SK-N-SH treated with all-trans-retinoic acid at 6 μM for 48 hours (cell line): Measurements from ENCODE around the gene BBS10.

Experiments used
- ATAC-seq: fragments of 200-7000 bp; cut with Tn5 transposase; 3 replicates; pipeline ENCODE4 v1.9.1; 2020; ENCODE audit warnings: mild to moderate bottlenecking, moderate library complexity
- ARNTL ChIP-seq: fragments of 450-650 bp; formaldehyde crosslinking; IDR thresholded peaks from 2 replicates; pipeline ENCODE4 v1.5.0; 2020; ENCODE audit warnings: low read depth, mild to moderate bottlenecking, moderate library complexity, borderline replicate concordance
- BACH2 ChIP-seq: fragments of 250-450 bp; sonication (Bioruptor Pico); IDR thresholded peaks from 2 replicates; pipeline ENCODE4 v1.9.0; 2021; ENCODE audit warnings: mild to moderate bottlenecking, borderline replicate concordance
- CSDC2 ChIP-seq: fragments of 250-450 bp; sonication (Bioruptor Pico); IDR thresholded peaks from 2 replicates; pipeline ENCODE4 v1.5.0; 2020; ENCODE audit warnings: mild to moderate bottlenecking, moderate library complexity
- ESRRG ChIP-seq: fragments of 250-450 bp; sonication (Bioruptor Pico); IDR thresholded peaks from 2 replicates; pipeline ENCODE4 v1.6.1; 2021; ENCODE audit warnings: mild to moderate bottlenecking
- ISL1 ChIP-seq: fragments of 250-450 bp; sonication (Bioruptor Pico); IDR thresholded peaks from 2 replicates; pipeline ENCODE4 v2.1.2; 2022; ENCODE audit warnings: mild to moderate bottlenecking, moderate library complexity
- SNAI2 ChIP-seq: fragments of 250-450 bp; sonication (Bioruptor Pico); IDR thresholded peaks from 2 replicates; pipeline ENCODE4 v1.5.0; 2020; ENCODE audit warnings: mild to moderate bottlenecking, moderate library complexity
- TOX ChIP-seq: fragments of 250-450 bp; sonication (Bioruptor Pico); IDR thresholded peaks from 2 replicates; pipeline ENCODE4 v1.8.0; 2021; ENCODE audit warnings: mild to moderate bottlenecking, moderate library complexity, borderline replicate concordance
- ZC3H10 ChIP-seq: fragments of 250-450 bp; sonication (Bioruptor Pico); IDR thresholded peaks from 2 replicates; pipeline ENCODE4 v1.5.1; 2021; ENCODE audit warnings: mild to moderate bottlenecking, moderate library complexity
- ZFP3 ChIP-seq: fragments of 250-450 bp; sonication (Bioruptor Pico); IDR thresholded peaks from 2 replicates; pipeline ENCODE4 v1.5.0; 2020; ENCODE audit warnings: mild to moderate bottlenecking, moderate library complexity
- ZFP30 ChIP-seq: fragments of 450-650 bp; formaldehyde crosslinking; IDR thresholded peaks from 2 replicates; pipeline ENCODE4 v1.5.0; 2022; ENCODE audit warnings: mild to moderate bottlenecking, moderate library complexity
- ZNF565 ChIP-seq: fragments of 450-650 bp; formaldehyde crosslinking; conservative IDR thresholded peaks from 2 replicates; pipeline ENCODE4 v1.5.0; 2020; ENCODE audit warnings: low read depth, mild to moderate bottlenecking, moderate library complexity
- ZNF8 ChIP-seq: fragments of 450-650 bp; formaldehyde crosslinking; IDR thresholded peaks from 2 replicates; pipeline ENCODE4 v1.5.0; 2020; ENCODE audit warnings: mild to moderate bottlenecking, moderate library complexity
- TF ChIP-seq, protein P1 (sequence below): fragments of 250-450 bp; sonication (Bioruptor Pico); IDR thresholded peaks from 2 replicates; pipeline ENCODE4 v1.8.0; 2020; ENCODE audit warnings: mild to moderate bottlenecking, moderate library complexity, borderline replicate concordance
- TF ChIP-seq, protein P2 (sequence below): fragments of 250-450 bp; sonication (Bioruptor Pico); IDR thresholded peaks from 2 replicates; pipeline ENCODE4 v1.5.1; 2020; ENCODE audit warnings: low read depth, mild to moderate bottlenecking, moderate library complexity

Gene BBS10

DNA sequence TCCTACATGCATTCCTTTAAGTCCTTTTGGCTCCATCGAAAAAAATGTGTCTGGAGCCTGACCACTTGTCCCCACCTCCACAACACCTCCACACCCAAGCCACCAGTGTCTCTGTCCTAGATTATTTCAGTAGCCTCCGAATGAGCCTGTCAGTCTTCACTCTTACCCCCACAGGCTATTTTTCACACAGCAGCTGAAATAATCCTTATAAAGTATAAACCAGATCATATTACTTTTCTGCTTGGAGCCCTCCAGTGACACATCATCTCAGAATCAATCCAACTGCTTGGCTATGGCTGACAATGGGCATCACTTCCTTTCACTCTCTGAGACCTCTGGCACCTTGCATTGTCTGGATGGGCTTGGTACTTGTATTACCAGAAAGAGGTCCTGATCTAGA, 44.9 kb downstream of the BBS10 start:
- ATAC-seq: peak; percentile 55; the same call in 2 of the 3 replicates
- TF ChIP-seq, protein P1, sequence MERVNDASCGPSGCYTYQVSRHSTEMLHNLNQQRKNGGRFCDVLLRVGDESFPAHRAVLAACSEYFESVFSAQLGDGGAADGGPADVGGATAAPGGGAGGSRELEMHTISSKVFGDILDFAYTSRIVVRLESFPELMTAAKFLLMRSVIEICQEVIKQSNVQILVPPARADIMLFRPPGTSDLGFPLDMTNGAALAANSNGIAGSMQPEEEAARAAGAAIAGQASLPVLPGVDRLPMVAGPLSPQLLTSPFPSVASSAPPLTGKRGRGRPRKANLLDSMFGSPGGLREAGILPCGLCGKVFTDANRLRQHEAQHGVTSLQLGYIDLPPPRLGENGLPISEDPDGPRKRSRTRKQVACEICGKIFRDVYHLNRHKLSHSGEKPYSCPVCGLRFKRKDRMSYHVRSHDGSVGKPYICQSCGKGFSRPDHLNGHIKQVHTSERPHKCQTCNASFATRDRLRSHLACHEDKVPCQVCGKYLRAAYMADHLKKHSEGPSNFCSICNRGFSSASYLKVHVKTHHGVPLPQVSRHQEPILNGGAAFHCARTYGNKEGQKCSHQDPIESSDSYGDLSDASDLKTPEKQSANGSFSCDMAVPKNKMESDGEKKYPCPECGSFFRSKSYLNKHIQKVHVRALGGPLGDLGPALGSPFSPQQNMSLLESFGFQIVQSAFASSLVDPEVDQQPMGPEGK: no peak
- TF ChIP-seq ISL1 (CRISPR knock-in tag): no peak
- no peak for TF ChIP-seq ZNF565

DNA sequence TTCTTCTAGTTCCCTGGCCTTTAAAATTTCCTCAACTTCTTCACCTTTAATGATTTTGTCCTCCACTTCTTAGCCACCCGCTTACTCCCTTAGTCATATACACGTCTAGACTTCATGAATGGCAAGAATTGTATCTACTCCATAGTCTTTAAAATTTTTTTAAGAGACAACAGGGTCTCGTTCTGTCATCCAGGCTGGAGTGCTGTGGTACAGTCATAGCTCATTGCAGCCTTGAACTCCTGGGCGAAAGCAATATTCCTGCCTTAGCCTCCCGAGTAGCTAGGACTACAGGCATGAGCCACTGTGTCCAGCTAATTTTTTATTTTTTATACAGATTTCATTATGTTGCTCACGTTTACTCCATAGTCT, 47.9 kb downstream of the BBS10 start:
- no peak for ATAC-seq
- TF ChIP-seq ZFP30 (CRISPR knock-in tag) (no peak), ZC3H10 (CRISPR knock-in tag) (no peak), ZNF8 (CRISPR knock-in tag) (no peak), TOX (CRISPR knock-in tag) (no peak), ARNTL (CRISPR knock-in tag) (no peak), CSDC2 (CRISPR knock-in tag) (no peak), ZFP3 (no peak), BACH2 (CRISPR knock-in tag) (no peak), ESRRG (no peak), ZNF565 (no peak)
- TF ChIP-seq, protein P1: no peak

DNA sequence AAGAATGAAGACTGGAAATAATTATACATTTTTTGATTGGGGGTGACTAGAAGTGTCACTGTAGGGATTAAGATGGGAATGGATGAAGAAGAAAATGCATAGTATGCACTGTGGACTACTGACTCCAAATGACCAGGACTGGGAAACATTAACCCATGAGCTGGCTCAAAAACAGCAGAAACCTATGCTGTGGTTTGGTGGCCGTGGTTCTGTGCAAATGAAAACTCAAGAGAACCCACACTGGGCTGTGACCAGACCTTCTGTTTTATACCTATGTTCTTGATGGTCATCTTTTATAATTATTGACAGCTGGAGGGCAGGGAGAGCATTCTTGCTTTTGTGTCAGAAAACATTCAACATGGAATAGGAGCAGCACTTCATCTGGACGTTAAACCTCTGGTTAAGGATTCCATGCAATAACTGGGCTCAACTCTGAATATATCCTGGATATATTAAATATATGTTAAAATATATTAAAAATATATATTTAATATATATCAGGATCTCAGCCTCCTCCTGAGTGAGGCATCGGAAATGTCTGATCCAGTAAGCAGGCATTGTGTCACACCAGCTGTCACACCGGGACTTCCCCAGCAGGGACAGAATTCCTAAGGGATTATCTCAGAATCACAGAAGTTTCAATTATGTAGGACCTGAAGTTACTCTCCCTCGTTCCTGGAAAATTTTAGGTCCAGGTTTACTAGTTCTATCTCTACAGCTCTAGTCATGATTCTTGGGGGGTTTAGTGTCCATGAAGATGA, 48.5 kb downstream of the BBS10 start:
- no peak for ATAC-seq
- TF ChIP-seq, protein P2, sequence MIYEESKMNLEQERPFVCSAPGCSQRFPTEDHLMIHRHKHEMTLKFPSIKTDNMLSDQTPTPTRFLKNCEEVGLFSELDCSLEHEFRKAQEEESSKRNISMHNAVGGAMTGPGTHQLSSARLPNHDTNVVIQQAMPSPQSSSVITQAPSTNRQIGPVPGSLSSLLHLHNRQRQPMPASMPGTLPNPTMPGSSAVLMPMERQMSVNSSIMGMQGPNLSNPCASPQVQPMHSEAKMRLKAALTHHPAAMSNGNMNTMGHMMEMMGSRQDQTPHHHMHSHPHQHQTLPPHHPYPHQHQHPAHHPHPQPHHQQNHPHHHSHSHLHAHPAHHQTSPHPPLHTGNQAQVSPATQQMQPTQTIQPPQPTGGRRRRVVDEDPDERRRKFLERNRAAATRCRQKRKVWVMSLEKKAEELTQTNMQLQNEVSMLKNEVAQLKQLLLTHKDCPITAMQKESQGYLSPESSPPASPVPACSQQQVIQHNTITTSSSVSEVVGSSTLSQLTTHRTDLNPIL (CRISPR knock-in tag): no peak
- TF ChIP-seq ISL1 (CRISPR knock-in tag) (no peak), ZFP30 (CRISPR knock-in tag) (no peak), ARNTL (CRISPR knock-in tag) (no peak), SNAI2 (CRISPR knock-in tag) (no peak), ZC3H10 (CRISPR knock-in tag) (no peak)
- TF ChIP-seq, all 23 proteins: peak for 0
